HG02938 (cell line): Measurements from ENCODE around the gene MRPS2.

Experiments used
- ATAC-seq: cut with Tn5 transposase; IDR thresholded peaks from one replicate; pipeline ENCODE4 v1.9.1; 2021; ENCODE audit warnings: mild to moderate bottlenecking, moderate library complexity; ENCODE audit not compliant: unreplicated experiment

MRPS2 gene

DNA sequence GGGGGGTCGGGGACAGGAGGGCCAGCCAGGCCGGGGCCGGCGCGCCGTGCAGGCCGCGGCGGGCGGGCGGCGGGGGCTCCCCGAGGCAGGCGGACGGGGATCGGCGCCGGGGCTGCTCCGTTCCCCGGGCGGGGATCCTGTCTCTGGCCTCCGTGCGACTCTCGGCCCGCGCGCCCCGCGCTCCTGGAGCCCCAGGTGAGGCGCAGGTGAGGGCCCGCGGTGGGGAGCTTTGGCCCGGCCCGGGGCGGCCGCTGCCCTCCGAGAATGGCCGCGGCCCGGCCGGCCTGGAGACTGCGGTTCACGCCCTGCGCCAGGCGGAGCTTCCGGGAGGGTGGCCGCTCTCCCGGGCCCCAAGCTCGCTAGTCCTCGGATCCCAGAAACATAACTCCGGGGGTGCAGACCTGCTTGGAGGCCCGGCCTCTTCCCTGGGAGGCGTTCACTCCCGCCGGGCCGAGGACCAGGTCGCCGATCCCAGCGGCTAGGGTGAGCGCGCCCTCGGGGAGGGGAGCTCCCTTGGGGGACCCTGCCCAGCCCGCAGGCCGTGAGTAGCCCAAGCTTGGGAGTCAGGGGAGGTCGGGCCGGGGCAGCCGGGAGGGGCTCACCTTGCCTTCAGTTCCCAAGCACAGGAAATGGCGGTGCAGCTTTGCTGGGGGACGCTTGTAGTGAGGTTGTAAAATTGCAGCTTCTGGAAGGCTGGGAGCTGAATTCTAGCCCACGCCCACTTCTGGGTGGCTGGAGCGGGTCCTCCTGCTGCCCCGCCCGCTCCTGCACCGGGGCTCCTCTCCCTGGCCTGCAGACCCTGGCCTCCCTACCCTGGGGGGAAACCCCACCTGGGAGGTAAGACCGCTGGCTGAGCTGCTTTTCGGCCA lies 20.2 kb upstream of the MRPS2 start:
- no peak for ATAC-seq

DNA sequence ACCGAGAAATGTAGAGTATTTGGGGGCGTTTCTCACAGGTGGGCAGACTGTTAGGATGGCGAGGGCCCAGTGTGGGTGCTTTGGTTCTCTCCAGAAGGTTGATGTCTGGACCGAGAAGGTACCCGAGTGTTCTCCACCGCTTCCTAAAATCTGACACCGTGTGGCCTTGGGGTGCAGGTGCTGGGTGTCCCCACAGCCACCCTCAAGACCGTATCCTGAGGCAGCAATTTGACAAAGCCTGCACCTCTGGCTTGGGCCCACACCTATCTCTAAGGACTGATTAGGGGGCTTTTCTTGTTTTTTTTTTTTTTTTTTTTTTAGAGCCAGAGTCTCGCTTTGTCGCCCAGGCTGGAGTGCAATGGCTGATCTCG lies 19.6 kb upstream of the MRPS2 start:
- no peak for ATAC-seq

DNA sequence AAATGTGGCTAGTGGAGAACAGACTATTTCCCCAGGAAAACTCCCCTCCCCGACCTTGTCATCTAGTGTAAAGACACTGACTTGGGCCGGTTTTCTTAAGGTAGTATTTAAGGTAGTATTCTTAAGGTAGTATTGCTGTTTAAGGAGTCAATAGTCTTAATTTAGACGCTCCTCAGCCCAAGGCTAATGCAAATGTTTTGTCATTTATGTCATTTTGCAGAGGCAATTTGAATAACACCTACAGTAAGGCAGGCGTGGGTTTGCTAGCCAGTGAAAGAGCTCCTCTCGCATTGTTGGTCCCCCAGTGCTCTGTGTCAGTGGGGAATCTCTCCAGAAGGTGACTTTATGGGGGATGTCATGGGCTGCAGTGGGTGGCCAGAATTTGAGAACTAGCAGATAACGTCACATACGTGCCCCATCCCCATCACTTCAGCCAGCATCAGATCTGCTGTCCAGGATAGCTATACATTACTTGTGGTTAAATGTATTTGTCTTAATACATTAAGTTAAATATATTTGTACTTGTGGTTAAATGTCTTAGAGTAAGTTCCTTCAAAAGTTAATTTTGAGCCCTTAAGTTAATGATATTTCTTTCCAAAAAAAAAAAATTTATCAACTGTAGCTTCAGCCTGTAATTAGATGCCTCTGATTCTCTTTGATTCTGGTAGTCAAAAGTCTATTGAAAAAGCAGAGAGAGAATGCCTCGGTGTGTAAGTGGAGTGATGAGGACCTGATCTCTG lies 18.3 kb upstream of the MRPS2 start:
- ATAC-seq: no peak

DNA sequence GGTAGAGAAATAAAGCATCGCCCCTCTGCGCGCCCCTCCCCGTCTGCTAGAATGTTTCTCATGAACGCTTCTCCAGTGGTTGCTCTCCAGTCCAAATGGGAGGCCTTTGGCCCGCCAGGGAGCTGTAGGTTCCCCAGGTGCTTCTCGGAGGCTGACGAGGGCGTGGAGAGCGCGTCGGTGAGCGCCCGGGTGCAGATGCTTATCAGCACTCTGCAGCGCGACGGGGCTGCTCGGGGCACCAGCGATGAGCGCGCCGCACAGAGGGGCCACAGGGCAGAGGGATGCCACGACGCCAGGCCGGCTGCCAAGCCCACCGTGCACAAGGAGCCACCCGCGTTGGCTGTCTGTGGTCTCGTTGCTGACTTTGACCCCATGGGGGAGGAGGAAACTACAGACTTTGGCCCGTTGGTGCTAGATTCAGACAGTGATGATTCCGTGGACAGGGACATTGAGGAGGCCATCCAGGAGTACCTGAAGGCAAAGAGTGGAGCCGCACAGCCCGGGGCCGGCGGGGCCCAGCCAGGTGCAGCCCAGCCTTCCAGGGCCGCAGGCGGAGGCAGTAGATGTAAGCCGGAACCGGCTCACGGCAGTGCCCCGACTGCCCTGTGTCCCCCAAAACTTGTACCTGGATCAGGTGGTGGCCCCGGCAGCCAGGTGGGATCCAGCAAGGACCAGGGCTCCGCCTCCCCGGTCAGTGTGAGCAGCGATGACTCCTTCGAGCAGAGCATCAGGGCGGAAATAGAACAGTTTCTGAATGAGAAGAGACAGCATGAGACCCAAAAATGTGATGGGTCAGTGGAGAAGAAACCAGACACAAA lies 15.8 kb upstream of the MRPS2 start:
- ATAC-seq: no peak

DNA sequence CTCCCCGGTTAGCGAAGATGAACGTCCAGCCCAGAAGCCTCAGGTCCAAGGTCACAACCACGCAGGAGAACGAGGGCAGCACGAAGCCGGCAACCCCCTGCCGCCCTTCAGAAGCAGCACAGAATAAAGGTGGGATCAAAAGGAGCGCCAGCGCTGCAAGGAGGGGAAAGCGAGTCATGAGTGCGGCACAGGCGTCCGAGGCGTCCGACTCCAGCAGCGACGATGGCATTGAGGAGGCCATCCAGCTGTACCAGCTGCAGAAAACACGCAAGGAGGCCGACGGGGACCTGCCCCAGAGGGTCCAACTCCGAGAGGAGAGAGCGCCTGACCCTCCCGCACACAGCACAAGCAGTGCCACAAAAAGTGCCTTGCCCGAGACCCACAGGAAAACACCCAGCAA lies 15.1 kb upstream of the MRPS2 start:
- ATAC-seq: no peak

DNA sequence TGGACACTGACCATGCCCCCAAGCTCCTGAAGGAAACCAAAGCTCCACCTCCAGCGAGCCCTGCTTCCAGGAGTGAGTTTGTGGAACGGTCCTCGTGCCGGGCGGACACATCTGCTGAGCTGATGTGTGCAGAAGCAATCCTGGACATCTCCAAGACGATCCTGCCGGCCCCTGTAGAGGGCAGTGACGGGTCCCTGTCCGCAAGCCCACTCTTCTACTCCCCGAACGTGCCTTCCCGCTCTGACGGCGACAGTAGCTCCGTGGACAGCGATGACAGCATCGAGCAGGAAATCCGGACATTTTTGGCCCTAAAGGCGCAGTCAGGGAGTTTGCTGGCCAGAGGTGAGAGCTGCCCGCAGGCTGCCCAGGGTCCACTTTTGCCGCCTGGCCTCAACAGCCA lies 14.7 kb upstream of the MRPS2 start:
- no peak for ATAC-seq

DNA sequence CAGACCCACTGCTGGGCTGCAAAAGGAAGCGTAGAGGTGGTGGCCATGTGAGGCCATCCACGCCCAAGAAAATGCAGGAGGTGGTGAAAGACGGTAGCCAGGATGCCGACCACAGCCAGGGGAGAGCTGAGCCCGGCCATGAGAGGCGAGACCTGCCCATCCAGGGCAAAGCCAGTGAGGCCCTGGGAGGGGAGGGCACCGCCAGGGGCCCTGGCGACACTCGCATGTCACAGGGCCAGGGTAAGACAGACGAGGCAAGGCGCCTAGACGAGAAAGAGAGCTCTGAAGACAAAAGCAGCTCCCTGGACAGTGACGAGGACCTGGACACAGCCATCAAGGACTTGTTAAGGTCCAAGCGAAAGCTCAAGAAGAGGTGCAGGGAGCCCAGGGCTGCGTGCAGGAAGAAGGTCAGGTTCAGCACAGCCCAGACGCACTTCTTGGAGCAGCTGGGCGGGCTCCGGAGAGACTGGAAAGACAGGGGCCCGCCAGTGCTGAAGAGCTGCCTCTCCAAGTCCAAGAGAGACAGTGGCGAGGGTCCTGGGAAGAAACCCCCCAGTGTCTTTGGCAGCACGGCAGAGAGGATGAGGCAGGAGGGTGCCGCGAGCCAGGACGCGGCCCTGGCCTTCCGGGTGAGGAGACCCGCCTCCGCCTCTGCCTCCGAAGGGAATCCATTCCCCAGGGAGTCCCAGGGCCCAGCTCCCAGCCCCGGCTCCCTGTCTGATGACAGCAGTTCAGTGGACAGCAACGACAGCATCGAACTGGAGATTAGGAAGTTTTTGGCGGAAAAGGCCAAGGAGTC lies 14.0 kb upstream of the MRPS2 start:
- no peak for ATAC-seq

DNA sequence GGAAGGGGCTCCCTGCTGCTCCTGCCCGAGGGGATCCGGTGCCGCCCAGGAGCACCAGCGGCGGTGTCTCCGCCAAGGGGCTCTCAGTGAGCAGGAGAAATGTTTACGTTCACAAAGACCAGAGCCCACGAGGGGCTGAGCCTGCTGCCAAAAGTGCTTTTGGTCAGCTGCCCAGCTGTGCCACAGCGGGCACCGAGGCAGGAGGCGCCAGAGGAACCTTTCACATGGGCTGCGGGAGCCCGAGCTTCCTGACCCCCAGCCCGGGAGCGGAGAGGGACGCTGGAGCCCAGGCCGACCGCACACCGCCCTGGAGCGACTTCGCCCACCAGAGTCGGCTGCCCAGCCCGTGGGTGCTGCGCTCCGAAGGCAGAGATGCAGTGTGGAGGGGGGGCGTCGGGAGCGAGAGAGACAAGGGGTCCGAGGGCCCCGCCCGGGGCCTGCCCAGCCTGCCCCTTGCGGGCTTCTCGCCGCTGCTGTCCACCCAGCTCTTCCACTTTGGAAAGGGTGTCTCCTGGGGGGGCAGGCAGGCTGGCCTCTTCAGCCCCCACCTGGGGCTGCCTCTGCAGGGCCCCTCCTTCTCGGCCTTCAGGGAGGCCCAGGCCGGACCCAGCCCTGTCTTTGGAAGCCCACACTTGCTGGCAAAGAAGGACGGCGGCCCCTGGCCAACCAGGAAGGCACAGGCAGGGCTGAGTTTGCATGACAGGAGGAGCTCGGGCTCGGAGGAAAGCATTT lies 13.0 kb upstream of the MRPS2 start:
- ATAC-seq: no peak

DNA sequence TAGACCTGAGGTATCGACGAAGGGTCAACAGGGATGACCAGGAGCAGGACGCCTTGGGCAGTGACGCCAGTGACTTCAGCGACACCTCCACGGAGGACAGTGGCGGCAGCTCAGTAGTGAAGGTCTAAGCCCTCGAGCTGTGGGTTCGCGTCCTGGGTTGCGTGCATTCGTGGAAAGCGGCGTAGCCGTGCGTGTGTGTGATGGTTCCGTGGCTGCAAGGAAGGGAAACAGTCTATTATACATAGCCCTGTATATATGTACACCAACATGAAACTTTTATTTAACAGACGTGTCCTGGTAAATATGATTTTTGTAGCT lies 12.5 kb upstream of the MRPS2 start:
- no peak for ATAC-seq

DNA sequence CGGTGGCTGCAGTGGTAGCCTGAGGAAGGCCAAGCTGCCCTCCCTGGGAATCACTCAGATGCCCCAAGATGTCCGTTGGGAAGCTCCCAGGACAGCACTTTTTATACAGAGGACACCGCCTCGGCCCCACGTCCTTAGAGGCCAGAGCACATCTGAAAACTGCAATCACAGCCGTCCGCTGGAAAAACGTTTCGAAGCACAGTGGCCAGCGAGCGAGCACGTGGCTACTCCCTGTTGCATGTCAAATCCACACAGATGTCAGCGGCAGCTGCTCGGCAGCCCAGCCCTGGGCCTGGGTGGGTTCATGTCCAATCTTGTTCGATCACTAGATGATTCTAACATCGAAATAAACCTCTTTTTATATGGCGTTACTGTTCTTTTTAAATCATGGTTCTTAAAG lies 12.0 kb upstream of the MRPS2 start:
- ATAC-seq: no peak

DNA sequence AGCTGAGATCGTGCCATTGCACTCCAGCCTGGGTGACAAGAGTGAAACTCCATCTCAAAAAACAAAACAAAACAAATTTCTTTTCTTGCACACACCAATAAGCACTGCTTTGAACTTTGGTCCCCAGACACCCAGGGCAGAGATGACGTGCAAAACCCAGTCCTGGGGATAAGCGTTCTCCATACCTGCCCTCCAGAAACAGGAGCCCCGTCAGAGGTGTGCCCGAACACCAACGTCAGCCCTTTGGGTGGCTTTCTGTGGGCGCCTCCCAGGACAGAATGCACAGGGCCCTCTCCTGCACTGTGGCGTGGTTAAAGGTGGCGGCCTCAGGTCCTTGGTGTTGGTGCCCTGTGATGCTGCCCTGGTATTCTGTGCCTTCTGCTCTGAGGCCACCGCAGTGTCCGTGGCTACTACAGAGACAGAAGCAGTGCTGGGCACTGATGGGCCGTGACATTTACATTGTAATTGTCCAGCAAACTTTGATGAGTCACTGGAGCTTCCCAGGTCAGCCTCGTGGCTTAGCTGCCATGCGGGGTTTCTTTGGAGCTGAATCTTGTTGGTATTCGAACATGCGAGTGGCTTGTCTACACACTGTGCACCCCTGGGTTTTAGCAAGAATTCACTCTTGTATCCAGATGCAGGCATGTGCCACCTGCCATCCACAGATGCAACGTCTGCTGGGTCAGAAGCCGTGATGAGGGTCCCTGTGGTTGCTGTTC lies 11.1 kb upstream of the MRPS2 start:
- ATAC-seq: no peak

DNA sequence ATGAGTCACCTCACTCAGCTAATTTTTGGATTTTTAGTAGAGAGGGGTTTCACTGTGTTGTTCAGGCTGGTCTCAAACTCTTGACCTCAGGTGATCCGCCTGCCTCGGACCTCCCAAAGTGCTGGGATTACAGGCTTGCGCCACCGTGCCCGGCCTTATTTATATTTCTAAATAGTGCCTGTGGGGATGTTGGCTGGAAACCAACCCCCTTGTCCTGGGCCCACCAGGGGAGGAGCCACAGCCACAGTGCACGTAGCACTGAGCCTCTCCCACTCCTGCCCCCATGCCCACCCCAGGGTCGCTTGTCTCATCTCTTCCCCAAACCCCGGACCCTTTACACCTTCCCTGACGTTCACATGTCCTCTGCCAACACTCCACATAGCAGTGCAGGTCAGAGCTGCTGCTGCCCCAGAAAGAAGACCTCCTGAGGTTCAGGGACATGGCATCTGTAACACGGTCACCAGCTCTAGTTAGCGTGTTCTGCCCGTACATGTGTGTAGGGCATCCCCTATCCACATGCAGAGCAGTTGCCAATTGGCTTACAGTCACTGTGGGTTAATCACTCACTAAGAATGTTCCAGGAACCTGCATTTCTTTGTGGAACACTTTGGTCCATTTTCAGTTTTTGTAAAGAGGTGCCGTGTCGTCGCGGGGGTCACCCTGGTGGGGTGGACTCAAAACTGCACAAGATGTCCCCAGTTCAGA lies 10.2 kb upstream of the MRPS2 start:
- no peak for ATAC-seq

DNA sequence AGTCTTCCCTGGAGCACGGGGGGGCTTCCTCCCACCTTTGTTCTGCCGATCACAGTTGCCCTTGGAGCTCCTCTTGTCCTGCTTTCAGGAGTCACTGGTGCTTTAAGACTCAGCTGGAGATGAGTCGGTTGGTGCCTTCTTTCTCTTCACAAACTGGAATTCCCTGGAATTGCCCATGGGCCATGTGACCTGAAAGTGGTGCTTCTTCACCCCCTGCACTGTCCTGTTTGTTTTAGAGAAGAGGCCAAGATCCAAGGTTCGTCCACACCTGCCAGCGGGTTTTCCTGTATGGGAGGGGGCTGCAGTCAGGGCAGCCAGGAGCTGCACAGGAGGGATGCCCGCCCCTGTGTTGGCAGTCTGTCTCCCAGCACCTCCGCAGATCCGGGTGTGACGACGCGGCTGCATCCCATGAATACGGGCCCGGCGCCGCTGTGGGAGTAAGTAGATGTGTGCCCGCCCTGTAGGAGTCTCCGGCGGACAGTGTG lies 9.5 kb upstream of the MRPS2 start:
- ATAC-seq: no peak

DNA sequence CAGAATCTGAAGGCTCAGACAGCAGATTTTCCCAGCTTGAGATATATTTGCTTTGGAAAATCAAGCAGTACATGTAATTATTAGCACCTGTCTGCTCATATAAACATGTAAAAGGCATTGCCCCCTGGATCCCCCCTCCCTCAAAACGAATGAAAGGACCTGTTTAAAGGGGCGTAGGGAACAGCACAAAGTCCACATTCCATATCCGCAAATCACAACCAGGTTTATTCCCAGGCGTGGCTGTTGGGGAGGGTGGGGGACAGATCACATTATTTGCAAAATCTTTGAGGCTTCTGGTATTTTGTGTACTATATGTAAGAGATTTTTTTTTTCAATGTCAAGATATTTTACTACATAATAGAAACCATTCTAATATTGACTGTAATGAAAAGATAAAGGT lies 8.7 kb upstream of the MRPS2 start:
- no peak for ATAC-seq

DNA sequence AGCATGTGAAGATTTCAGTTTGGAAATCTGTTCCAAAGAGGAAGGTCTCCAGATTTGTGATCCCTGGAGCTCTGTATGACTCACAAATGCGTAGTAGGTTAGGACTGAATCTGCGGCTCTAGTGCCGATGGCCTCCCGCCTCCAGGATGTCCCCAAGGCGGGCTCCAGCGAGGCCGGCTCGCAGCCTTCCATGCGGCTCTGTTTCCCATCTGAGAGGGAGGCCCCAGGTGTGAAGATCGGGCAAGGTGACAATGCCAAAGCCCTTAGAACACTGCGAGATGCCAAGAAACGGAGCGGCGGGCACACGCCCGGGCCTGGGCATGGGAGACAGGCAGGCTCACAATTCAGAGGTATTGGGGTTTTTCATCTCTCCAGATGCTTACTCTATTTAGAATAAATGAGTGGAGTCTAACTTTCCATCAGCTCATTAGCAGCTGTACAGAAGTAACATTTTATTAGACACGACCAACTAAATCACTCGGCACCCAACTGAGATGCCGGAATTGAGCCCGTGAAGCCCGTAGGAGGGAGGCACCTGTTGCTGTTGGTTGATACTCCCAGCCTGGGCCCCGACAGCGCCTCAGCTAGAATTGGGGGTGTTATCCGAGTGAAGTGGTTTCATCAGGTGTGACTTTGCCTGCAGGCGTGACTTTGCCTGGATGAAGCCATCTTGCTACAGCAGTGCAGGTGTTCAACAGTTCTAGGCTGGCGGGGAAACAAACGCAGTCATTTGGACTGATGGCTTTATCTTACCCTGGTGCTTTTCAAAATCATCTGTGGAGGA lies 7.4 kb upstream of the MRPS2 start:
- ATAC-seq: no peak

DNA sequence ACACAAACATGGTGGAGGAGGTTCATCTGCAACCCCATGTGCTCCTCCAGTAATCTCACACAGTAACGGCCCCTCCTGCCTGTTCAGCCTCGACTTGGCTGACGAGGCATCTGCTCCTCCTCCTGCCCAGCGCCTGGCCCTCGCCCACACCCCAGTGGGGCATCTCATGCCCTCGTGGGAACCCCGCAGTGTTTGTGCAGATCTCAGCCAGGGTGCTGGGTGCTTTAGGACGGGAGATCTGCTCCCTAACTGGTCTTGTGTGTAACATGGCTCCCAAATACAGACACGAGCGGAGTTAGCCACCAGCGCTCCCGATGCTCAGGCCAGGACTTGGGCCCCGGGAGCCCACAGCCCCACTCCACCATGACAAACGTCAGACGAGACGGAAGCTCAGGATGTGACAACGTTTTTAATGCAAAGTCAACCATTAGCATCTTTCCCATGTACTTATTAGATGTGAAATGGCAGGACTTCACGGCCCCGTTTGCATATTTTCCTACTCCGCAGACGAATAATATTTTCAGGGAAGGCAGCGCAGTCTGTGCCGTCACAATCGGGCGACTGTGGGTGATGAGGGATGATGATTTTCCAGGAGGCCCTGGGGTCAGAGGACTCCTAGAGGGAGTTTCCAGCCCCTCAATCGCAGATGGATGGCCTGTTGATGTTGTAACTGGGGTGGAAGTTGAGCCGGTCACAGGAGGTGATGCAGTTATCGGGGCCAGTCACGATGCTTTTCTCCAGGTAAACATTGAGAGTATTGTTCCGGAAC lies 5.5 kb upstream of the MRPS2 start:
- ATAC-seq: no peak

DNA sequence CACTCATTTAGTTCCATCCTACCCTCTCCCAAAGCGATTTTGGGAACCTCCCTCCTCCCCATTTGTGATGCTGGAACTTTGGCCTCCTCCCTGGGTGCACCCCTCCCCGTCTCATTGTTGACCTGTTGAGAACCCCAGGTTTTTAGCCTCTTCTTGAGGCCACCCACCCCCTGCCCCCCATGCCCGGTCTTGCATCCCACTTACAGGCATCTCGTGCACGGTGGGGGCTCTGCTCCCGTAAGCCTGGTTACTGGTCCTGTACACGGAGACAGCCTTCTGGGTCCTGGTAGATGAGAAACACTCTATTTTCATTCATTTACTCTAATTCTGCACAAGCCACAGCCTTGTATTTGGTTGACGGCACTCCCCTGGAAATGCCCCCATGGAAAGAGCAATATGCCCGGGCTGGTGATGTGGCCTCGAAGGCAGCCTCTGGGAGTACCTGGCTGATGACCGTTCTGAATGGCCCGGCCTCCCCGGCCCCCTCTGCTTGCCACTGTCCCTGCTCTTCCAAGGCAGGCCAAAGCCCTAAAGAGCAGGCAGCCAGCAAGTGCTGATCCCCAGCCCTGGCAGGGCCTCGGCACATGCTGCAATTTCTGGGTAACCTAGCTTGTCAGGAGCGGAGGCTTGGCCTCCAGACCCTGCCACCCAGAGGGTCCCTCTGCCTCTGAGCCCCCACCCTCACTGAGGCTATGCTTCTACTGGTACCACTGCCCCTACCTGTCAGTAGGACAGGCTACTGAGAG lies 1.9 kb upstream of the MRPS2 start:
- no peak for ATAC-seq
